BLaER1 treated with 17β-estradiol and CSF1 and Interleukin-3, amounts not matched to agents 10 nM and 100 nM (cell line): ENCODE data around the gene RECQL5.

Source experiments
- H3K27ac ChIP-seq, 11 experiments: shearing (Covaris generic); formaldehyde crosslinking; 2 replicates each; pipeline ENCODE4 v1.8.1; 2022
- H3K27me3 ChIP-seq, 11 experiments: shearing (Covaris generic); formaldehyde crosslinking; 2 replicates each; pipeline ENCODE4 v1.8.1; 2022
- H3K36me3 ChIP-seq, 11 experiments: shearing (Covaris generic); formaldehyde crosslinking; 2 replicates each; pipeline ENCODE4 v1.8.1; 2022
- H3K4me1 ChIP-seq, 10 experiments: shearing (Covaris generic); formaldehyde crosslinking; 2 replicates each; pipeline ENCODE4 v1.8.1; 2022
- H3K4me2 ChIP-seq, 11 experiments: shearing (Covaris generic); formaldehyde crosslinking; 2 replicates each; pipeline ENCODE4 v1.8.1; 2022
- H3K4me3 ChIP-seq, 10 experiments: shearing (Covaris generic); formaldehyde crosslinking; 2 replicates each; pipeline ENCODE4 v1.8.1; 2022
- H3K9ac ChIP-seq, 11 experiments: shearing (Covaris generic); formaldehyde crosslinking; 2 replicates each; pipeline ENCODE4 v1.8.1; 2022
- H3K9me3 ChIP-seq, 11 experiments: shearing (Covaris generic); formaldehyde crosslinking; replicated peaks in 1 of 11; 2 replicates each; pipeline ENCODE4 v1.8.1; 2022
- H4K20me1 ChIP-seq, 11 experiments: shearing (Covaris generic); formaldehyde crosslinking; 2 replicates each; pipeline ENCODE4 v1.8.1; 2022
- Cebpa-rat ChIP-seq, 11 experiments: shearing (Covaris generic); IDR thresholded peaks; 2 replicates each; pipeline ENCODE4 v1.8.1; 2022

RECQL5 gene

GRCh38 chr17:75632863-75633485 lies 34.0 kb downstream of the RECQL5 start, which contains the start of gene SMIM5:
Gene SMIM5, plus strand, starts transcription at chr17:75633434. Its CDS starts 6,768 bp downstream, at chr17:75640202.
- H3K36me3 ChIP-seq: peaks cover 0 to 28% (median 8%) of the 10 kb centered on the region in 11 experiments; a peak in 7 of 22 replicates
- peaks cover 11 to 58% (median 21%) of the 10 kb centered on the region in 11 experiments; a peak in 16 of 22 replicates for H4K20me1 ChIP-seq
- H3K9me3 ChIP-seq: no peaks in the 10 kb centered on the region
- H3K27me3 ChIP-seq: peaks cover 0 to 23% (median 14%) of the 10 kb centered on the region in 11 experiments; a peak in 11 of 22 replicates
- H3K4me1 ChIP-seq: peaks cover 25 to 90% (median 83%) of the 10 kb centered on the region in 10 experiments
- peak in 8 of 11 experiments; percentile 21 to 89 (median 78); a peak in 15 of 22 replicates for TF ChIP-seq Cebpa-rat (IDR thresholded peaks at IDR 0.05)
- peak within 1 kb of the TSS in 8 of 10 experiments; percentile 12 to 50 (median 26); a peak in 9 of 20 replicates for H3K4me3 ChIP-seq
- H3K9ac ChIP-seq: peak within 1 kb of the TSS; percentile 22 to 72 (median 64)
- H3K27ac ChIP-seq: peak within 1 kb of the TSS in 10 of 11 experiments; percentile 15 to 76 (median 64); a peak in 19 of 22 replicates
- peak within 1 kb of the TSS; percentile 71 to 96 (median 89) for H3K4me2 ChIP-seq

DNA sequence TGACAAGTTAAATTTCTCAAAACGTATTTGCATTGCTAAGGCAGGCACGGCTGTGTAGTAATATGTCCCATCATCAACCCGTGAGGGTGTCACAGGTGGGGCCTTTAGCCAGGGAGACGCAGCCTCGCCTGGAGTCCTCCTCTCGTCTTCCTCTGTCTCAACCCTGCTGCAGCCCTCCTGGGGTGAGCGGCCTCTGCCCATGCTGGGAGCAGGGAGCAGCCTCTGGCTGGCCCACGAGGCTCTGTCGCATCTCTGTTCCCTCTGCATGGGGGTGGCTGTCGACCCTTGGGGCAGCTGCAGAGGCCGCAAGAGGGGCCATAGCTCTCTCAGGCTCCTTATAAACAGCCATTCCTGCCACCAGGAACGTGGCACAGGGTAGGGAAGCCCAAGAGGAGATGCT lies 34.5 kb downstream of the RECQL5 start:
- Histone ChIP-seq H3K36me3 (peaks cover 0 to 34% (median 11%) of the 10 kb centered on the region in 11 experiments; a peak in 17 of 22 replicates), H3K9me3 (no peaks in the 10 kb centered on the region), H3K4me2 (peak overlapping the region; percentile 71 to 96 (median 89); a peak in 21 of 22 replicates), H4K20me1 (peaks cover 11 to 57% (median 21%) of the 10 kb centered on the region in 11 experiments; a peak in 16 of 22 replicates), H3K4me3 (no peak overlapping the region), H3K27me3 (peaks cover 0 to 20% (median 14%) of the 10 kb centered on the region in 11 experiments; a peak in 11 of 22 replicates), H3K9ac (peak overlapping the region in 10 of 11 experiments; percentile 35 to 68 (median 54); a peak in 16 of 22 replicates), H3K4me1 (peaks cover 25 to 93% (median 86%) of the 10 kb centered on the region in 10 experiments), H3K27ac (peak overlapping the region in 8 of 11 experiments; percentile 42 to 76 (median 64); a peak in 16 of 22 replicates)
- TF ChIP-seq Cebpa-rat (IDR thresholded peaks at IDR 0.05): no peak

DNA sequence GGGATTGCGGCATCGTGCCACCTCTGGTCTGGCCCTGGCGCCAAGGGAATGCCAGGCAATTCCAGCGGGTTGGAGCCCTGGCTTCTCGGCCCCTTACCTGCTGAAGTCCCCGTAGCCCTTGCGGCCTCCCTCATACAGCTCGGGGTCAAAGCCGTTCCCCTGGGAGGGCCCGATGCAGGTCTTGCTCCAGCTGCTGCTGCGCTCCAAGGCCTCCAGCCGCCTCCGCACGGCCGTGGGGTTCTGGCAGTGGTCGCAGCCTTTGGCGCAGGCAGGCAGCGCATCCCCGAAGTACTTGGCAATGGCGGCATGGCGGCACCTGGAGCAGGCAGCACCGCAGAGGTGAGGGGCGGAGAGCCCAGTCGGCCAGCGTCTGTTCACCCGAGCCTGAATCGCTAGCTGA lies 35.6 kb downstream of the RECQL5 start:
- peak overlapping the region in 2 of 11 experiments; percentile 10 to 18; a peak in 2 of 22 replicates for H3K9ac ChIP-seq
- H3K27me3 ChIP-seq: peaks cover 0 to 10% (median 5%) of the 10 kb centered on the region in 11 experiments; a peak in 9 of 22 replicates
- peaks cover 31 to 93% (median 86%) of the 10 kb centered on the region in 10 experiments for H3K4me1 ChIP-seq
- peak overlapping the region in 3 of 11 experiments; percentile 2 to 76 (median 4); a peak in 3 of 22 replicates for H3K27ac ChIP-seq
- peaks cover 0 to 45% (median 20%) of the 10 kb centered on the region in 11 experiments; a peak in 18 of 22 replicates for H3K36me3 ChIP-seq
- no peak overlapping the region for H3K4me3 ChIP-seq
- TF ChIP-seq Cebpa-rat (IDR thresholded peaks at IDR 0.05): no peak
- no peak overlapping the region for H3K4me2 ChIP-seq
- H3K9me3 ChIP-seq: no peaks in the 10 kb centered on the region
- H4K20me1 ChIP-seq: peaks cover 14 to 62% (median 21%) of the 10 kb centered on the region in 11 experiments; a peak in 19 of 22 replicates

DNA sequence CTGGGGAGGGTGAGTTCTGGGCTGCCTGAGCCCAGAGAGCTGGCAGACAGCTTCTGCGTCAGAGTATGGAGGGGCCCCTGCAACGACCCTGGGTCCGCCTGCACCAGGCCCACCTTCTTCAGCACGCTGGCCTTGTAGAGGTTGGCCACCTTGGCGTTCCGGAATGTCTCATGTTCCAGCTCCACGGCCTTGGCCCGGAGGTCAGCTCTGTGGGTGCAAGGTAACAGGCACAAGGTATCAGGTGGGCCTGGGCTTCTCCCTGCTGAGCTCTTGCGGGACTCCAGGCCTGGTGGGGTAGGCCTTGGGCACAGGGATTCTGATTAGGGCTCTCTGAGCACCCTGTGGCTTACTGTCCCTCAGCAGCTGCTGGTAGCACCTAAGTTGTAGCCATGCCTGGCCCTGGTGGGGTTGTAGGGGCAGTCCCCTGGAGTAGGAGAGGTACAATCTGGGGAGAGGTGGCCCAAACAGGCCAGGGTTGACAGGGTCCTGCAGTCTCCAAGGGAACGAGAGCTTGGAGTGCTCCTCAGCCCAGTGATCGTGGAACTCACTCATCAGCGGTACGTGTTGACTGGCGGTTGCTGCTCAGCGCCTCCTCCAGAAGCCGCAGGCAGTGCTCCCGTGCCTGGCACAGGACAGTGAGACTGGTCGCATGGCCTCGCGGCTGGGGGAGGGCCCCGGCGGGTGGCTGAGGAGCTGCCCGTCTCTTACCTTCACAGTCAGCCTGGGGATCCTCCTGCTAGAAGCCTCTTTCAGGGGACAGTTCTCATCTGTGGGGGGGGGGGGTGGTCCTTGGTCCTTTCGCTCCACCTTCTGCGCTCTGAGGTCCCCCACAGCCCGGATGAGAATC lies 36.7 kb downstream of the RECQL5 start:
- Histone ChIP-seq H3K36me3 (peaks cover 3 to 55% (median 31%) of the 10 kb centered on the region in 11 experiments; a peak in 21 of 22 replicates), H4K20me1 (peaks cover 14 to 62% (median 31%) of the 10 kb centered on the region in 11 experiments; a peak in 19 of 22 replicates), H3K4me1 (peaks cover 42 to 93% (median 87%) of the 10 kb centered on the region in 10 experiments), H3K27me3 (0 out of 22 replicates have a peak, but pooled peaks cover 0 to under 1% (median 0%) of the 10 kb centered on the region in 11 experiments), H3K9ac (peak overlapping the region in 3 of 11 experiments; percentile 9 to 35 (median 12); a peak in 2 of 22 replicates), H3K9me3 (no peaks in the 10 kb centered on the region), H3K4me3 (no peak overlapping the region), H3K27ac (peak overlapping the region in 3 of 11 experiments; percentile 7 to 83 (median 79); a peak in 4 of 22 replicates), H3K4me2 (peak overlapping the region in 1 of 11 experiments; percentile 97; a peak in 1 of 22 replicates)
- no peak for TF ChIP-seq Cebpa-rat (IDR thresholded peaks at IDR 0.05)

DNA sequence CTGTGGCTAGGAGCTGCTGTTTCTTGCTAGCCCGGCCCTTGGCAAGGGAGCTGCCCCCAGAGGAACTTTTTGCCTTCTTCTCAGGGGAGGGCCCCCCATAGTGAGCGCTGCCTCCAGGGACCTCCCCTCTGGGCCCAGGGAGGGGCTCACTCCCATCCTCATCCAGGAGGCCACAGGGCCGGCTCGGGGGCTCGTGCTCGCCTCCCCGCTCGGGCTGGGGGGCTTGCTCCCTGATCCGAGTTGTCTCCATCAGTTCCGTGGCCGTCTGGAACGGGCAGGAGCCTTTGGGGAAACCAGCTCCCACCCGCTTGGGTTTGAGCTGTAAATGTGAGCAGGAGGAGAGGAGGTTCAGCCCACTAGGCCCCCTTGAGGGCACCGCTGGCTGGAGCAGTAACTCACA lies 37.8 kb downstream of the RECQL5 start:
- peaks cover 15 to 67% (median 42%) of the 10 kb centered on the region in 11 experiments for H3K36me3 ChIP-seq
- no peak overlapping the region for H3K4me3 ChIP-seq
- H3K4me1 ChIP-seq: peaks cover 40 to 93% (median 87%) of the 10 kb centered on the region in 10 experiments
- H3K9ac ChIP-seq: peak overlapping the region in 8 of 11 experiments; percentile 15 to 72 (median 31); a peak in 10 of 22 replicates
- peak overlapping the region in 8 of 11 experiments; percentile 1 to 83 (median 34); a peak in 10 of 22 replicates for H3K27ac ChIP-seq
- TF ChIP-seq Cebpa-rat (IDR thresholded peaks at IDR 0.05): no peak
- H3K27me3 ChIP-seq: no peaks in the 10 kb centered on the region
- no peaks in the 10 kb centered on the region for H3K9me3 ChIP-seq
- H3K4me2 ChIP-seq: peak overlapping the region in 9 of 11 experiments; percentile 9 to 97 (median 90); a peak in 15 of 22 replicates
- peaks cover 9 to 62% (median 25%) of the 10 kb centered on the region in 11 experiments; a peak in 19 of 22 replicates for H4K20me1 ChIP-seq

- H3K4me2 ChIP-seq: peak overlapping the region in 8 of 11 experiments; percentile 26 to 97 (median 90); a peak in 15 of 22 replicates
- H3K4me3 ChIP-seq: no peak overlapping the region
- TF ChIP-seq Cebpa-rat (IDR thresholded peaks at IDR 0.05): no peak
- H3K4me1 ChIP-seq: peaks cover 33 to 91% (median 83%) of the 10 kb centered on the region in 10 experiments
- H3K27ac ChIP-seq: peak overlapping the region in 7 of 11 experiments; percentile 12 to 83 (median 51); a peak in 8 of 22 replicates
- peaks cover 20 to 74% (median 48%) of the 10 kb centered on the region in 11 experiments for H3K36me3 ChIP-seq
- peak overlapping the region in 8 of 11 experiments; percentile 15 to 72 (median 31); a peak in 7 of 22 replicates for H3K9ac ChIP-seq
- H3K9me3 ChIP-seq: no peaks in the 10 kb centered on the region
- no peaks in the 10 kb centered on the region for H3K27me3 ChIP-seq
- peaks cover 4 to 65% (median 22%) of the 10 kb centered on the region in 11 experiments; a peak in 18 of 22 replicates for H4K20me1 ChIP-seq
Observed at GRCh38 chr17:75628425-75628824, 38.5 kb downstream of the RECQL5 start.

- peaks cover 27 to 87% (median 59%) of the 10 kb centered on the region in 11 experiments for H3K36me3 ChIP-seq
- H3K27ac ChIP-seq: peak overlapping the region in 8 of 11 experiments; percentile 39 to 83 (median 70); a peak in 17 of 22 replicates
- H3K4me3 ChIP-seq: peak overlapping the region in 3 of 10 experiments; percentile 2 to 29 (median 26); a peak in 3 of 20 replicates
- no peaks in the 10 kb centered on the region for H3K9me3 ChIP-seq
- no peaks in the 10 kb centered on the region for H3K27me3 ChIP-seq
- peak overlapping the region; percentile 22 to 73 (median 60); a peak in 19 of 22 replicates for H3K9ac ChIP-seq
- peaks cover 0 to 78% (median 18%) of the 10 kb centered on the region in 11 experiments; a peak in 17 of 22 replicates for H4K20me1 ChIP-seq
- TF ChIP-seq Cebpa-rat (IDR thresholded peaks at IDR 0.05): no peak
- peaks cover 21 to 78% (median 70%) of the 10 kb centered on the region in 10 experiments for H3K4me1 ChIP-seq
- peak overlapping the region in 10 of 11 experiments; percentile 38 to 97 (median 88); a peak in 19 of 22 replicates for H3K4me2 ChIP-seq
Observed at GRCh38 chr17:75627094-75627493, 39.9 kb downstream of the RECQL5 start.
